ENCODE measurements around the gene LTBP1. TPM values are rescaled to one million over a fixed set of nuclear protein-coding genes. Genes with fewer than 3 reads are reported as not detected.

LTBP1 gene
- total RNA-seq, 1 experiment from 2014 or later, result 2.2 TPM

DNA sequence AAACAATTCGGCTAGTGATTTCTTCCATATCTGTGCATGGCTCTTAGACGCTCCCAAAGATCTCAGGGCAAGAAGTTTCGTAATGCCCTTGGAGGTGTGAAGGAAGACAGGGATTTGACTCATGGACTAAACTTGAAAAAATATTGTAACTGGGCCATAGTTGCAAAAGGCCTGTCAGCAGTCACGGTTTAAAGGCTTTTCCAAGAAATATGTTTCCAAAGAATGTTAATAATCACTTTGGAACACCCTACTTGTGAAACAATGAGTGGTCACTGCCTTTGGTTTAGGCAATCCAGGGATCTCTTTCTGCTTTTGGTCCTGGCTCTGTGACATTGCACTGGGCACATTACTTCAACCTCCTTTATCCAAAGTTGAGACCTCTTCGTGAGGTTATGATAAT lies 427.2 kb downstream of the LTBP1 start:
- BruUV-seq (replicated peaks), result no TSS peak

DNA sequence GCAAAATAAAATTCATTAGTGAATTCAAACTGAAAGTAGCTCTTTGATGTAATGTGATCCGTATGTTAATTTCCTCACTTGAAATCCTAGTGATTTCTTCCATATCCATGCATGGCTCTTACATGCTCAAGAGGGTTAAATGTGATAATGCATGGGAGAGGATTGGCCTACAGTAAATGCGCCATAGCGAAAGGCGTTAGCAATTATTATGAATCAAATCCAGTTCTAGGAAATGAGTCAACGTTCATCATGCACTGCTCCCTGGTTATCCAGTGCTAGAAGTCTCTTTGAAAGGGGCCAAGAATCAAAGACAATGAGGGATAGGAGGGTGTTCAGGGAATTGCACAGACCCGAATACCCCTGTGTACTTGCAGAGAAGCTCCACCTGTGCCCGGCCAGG lies 428.3 kb downstream of the LTBP1 start:
- ChIA-PET POLR2A (ENCODE audit: low non-redundant PET) (no interaction called here), CTCF (no interaction called here)
- peak; percentile 34 for DNase-seq (ENCODE audit: low spot score)
- Histone ChIP-seq H3K27ac (ENCODE audit: low read depth, low read length, poor library complexity, severe bottlenecking) (no peak overlapping the region), H3K27me3 (replicated peaks; ENCODE audit: insufficient read depth, low read depth, low read length, poor library complexity) (no peaks in the 10 kb centered on the region), H3K36me3 (ENCODE audit: insufficient read depth, low read length, poor library complexity, severe bottlenecking) (no peaks in the 10 kb centered on the region), H3K9me3 (ENCODE audit: low read depth, low read length, poor library complexity, severe bottlenecking) (no peaks in the 10 kb centered on the region), H3K4me1 (ENCODE audit: insufficient read depth, low read length, poor library complexity, severe bottlenecking) (no peaks in the 10 kb centered on the region), H3K4me3 (ENCODE audit: low read depth, low read length, poor library complexity, severe bottlenecking) (no peak overlapping the region)
- TF ChIP-seq EZH2 (IDR thresholded peaks at IDR 0.05; ENCODE audit: borderline replicate concordance, low read depth, low read length, poor library complexity, severe bottlenecking), result no peak
- TF ChIP-seq, protein P1, sequence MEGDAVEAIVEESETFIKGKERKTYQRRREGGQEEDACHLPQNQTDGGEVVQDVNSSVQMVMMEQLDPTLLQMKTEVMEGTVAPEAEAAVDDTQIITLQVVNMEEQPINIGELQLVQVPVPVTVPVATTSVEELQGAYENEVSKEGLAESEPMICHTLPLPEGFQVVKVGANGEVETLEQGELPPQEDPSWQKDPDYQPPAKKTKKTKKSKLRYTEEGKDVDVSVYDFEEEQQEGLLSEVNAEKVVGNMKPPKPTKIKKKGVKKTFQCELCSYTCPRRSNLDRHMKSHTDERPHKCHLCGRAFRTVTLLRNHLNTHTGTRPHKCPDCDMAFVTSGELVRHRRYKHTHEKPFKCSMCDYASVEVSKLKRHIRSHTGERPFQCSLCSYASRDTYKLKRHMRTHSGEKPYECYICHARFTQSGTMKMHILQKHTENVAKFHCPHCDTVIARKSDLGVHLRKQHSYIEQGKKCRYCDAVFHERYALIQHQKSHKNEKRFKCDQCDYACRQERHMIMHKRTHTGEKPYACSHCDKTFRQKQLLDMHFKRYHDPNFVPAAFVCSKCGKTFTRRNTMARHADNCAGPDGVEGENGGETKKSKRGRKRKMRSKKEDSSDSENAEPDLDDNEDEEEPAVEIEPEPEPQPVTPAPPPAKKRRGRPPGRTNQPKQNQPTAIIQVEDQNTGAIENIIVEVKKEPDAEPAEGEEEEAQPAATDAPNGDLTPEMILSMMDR (conservative IDR thresholded peaks at IDR 0.05; ENCODE audit: low read depth, low read length), result no peak
- intact Hi-C loops (cut with micrococcal nuclease; ENCODE audit: unreplicated experiment), result loop anchor here (10.0 kb wide), 2 partner anchors 430 to 820 kb away; partner anchors contain the start of gene LTBP1
- BruUV-seq (replicated peaks), result no TSS peak

More for the DNA sequence above, 427.2 kb downstream of the LTBP1 start:
- no peak for DNase-seq (ENCODE audit: low spot score)
- H3K27me3 ChIP-seq (replicated peaks; ENCODE audit: insufficient read depth, low read depth, low read length, poor library complexity), result no peaks in the 10 kb centered on the region
- no peaks in the 10 kb centered on the region for H3K9me3 ChIP-seq (ENCODE audit: low read depth, low read length, poor library complexity, severe bottlenecking)
- TF ChIP-seq EZH2 (IDR thresholded peaks at IDR 0.05; ENCODE audit: borderline replicate concordance, low read depth, low read length, poor library complexity, severe bottlenecking), result no peak
- TF ChIP-seq, protein P1 (conservative IDR thresholded peaks at IDR 0.05; ENCODE audit: low read depth, low read length), result no peak
- intact Hi-C loops (cut with micrococcal nuclease; ENCODE audit: unreplicated experiment), result loop anchor here (2.0 to 10.0 kb wide), 4 partner anchors 342 to 819 kb away; partner anchors contain the start of gene LTBP1
- H3K27ac ChIP-seq (ENCODE audit: low read depth, low read length, poor library complexity, severe bottlenecking), result no peak overlapping the region
- ChIA-PET POLR2A (ENCODE audit: low non-redundant PET) (no interaction called here), CTCF (no interaction called here)
- H3K4me1 ChIP-seq (ENCODE audit: insufficient read depth, low read length, poor library complexity, severe bottlenecking), result no peaks in the 10 kb centered on the region
- H3K4me3 ChIP-seq (ENCODE audit: low read depth, low read length, poor library complexity, severe bottlenecking), result no peak overlapping the region
- no peaks in the 10 kb centered on the region for H3K36me3 ChIP-seq (ENCODE audit: insufficient read depth, low read length, poor library complexity, severe bottlenecking)

DNA sequence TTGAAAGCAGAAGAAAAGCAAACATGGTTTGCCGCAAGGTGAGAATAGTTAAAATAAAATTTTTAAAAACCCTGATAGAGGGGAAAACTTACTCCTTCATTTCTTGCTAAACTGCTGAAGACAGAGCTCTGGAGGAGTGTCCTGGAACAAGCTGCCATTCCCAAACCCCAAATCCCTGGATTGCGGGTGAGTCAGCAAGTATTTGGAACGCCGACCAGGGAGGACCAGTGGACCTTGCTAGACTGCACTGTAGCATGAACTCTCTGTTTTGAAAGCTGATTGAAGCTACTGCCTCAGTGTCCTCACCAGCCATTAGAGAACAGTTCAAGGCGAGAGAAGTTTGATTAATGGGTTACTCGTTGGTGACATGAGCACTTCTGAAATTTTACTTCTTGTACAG lies 430.3 kb downstream of the LTBP1 start:
- Histone ChIP-seq H3K27ac (ENCODE audit: low read depth, low read length, poor library complexity, severe bottlenecking) (no peak overlapping the region), H3K27me3 (replicated peaks; ENCODE audit: insufficient read depth, low read depth, low read length, poor library complexity) (no peaks in the 10 kb centered on the region), H3K36me3 (ENCODE audit: insufficient read depth, low read length, poor library complexity, severe bottlenecking) (no peaks in the 10 kb centered on the region), H3K9me3 (ENCODE audit: low read depth, low read length, poor library complexity, severe bottlenecking) (no peaks in the 10 kb centered on the region), H3K4me3 (ENCODE audit: low read depth, low read length, poor library complexity, severe bottlenecking) (no peak overlapping the region), H3K4me1 (ENCODE audit: insufficient read depth, low read length, poor library complexity, severe bottlenecking) (no peaks in the 10 kb centered on the region)
- no TSS peak for BruUV-seq (replicated peaks)
- TF ChIP-seq EZH2 (IDR thresholded peaks at IDR 0.05; ENCODE audit: borderline replicate concordance, low read depth, low read length, poor library complexity, severe bottlenecking), result no peak
- TF ChIP-seq, protein P1 (conservative IDR thresholded peaks at IDR 0.05; ENCODE audit: low read depth, low read length), result no peak
- CTCF ChIA-PET, result interaction anchor here (0.7 kb wide), 1 partner anchor 19 kb away, joined by 4 read pairs; no protein-coding TSS in a partner anchor
- no peak for DNase-seq (ENCODE audit: low spot score)
- intact Hi-C loops (cut with micrococcal nuclease; ENCODE audit: unreplicated experiment), result loop anchor here (10.0 kb wide), 2 partner anchors 432 to 822 kb away; partner anchors contain the start of gene LTBP1
- POLR2A ChIA-PET (ENCODE audit: low non-redundant PET), result no interaction called here
